Muscle of leg (tissue), 11 donors: ENCODE data around the gene GABRG3. TPM values are rescaled to one million over a fixed set of nuclear protein-coding genes. Genes with fewer than 3 reads are reported as not detected.

Source experiments
- DNase-seq: peaks from one replicate; pipeline ENCODE4 v3.0.0; 2013
- H3K27ac ChIP-seq: one replicate; pipeline ENCODE4 v1.5.1; 2013; ENCODE audit warnings: mild to moderate bottlenecking, low read length, control low read depth
- H3K27me3 ChIP-seq: one replicate; pipeline ENCODE4 v1.6.1; 2013; ENCODE audit warnings: low read length; ENCODE audit not compliant: control insufficient read depth, insufficient read depth
- H3K36me3 ChIP-seq: one replicate; pipeline ENCODE4 v1.6.1; 2013; ENCODE audit warnings: low read length; ENCODE audit not compliant: control insufficient read depth, insufficient read depth
- H3K4me1 ChIP-seq: one replicate; pipeline ENCODE4 v1.6.1; 2013; ENCODE audit warnings: low read length; ENCODE audit not compliant: control insufficient read depth, insufficient read depth
- H3K4me3 ChIP-seq: one replicate; pipeline ENCODE4 v1.5.1; 2013; ENCODE audit warnings: low read length, control low read depth
- H3K9me3 ChIP-seq: replicated peaks from 2 replicates; pipeline ENCODE4 v1.6.1; 2013; ENCODE audit warnings: low read depth, low read length; ENCODE audit not compliant: control insufficient read depth
- WGBS: methylation state at CpG from one replicate; pipeline ENCODE4 v1.1.5; 2013; ENCODE audit warnings: missing lambda C conversion rate; ENCODE audit not compliant: insufficient coverage; 5-methylcytosine and 5-hydroxymethylcytosine counted together
- polyA plus RNA-seq, 8 donors: library from polyadenylated mRNA; unstranded; fragments of 120-200 nt; gene quantifications; one replicate each; pipeline versions ENCODE4 v1.2.1 to v1.2.3, GENCODE V29; 2013; ENCODE audit warnings: inconsistent platforms in 1 of 8, low replicate concordance in 1 of 8; ENCODE audit not compliant: insufficient read length in 8 of 8, insufficient read depth in 1 of 8
- total RNA-seq: library from RNA; stranded (reverse); fragments of 120-200 nt; gene quantifications from one replicate; pipeline ENCODE4 v1.2.4, GENCODE V29; 2013

The GABRG3 gene
- total and polyA plus RNA-seq, 9 donors: 0.11 to 0.69 (median 0.34) TPM; not detected in 1

- Histone ChIP-seq H3K27me3 (no peaks in the 10 kb centered on the region), H3K4me3 (no peak overlapping the region), H3K4me1 (no peaks in the 10 kb centered on the region), H3K9me3 (peaks cover 3% of the 10 kb centered on the region), H3K27ac (no peak overlapping the region), H3K36me3 (no peaks in the 10 kb centered on the region)
- no peak for DNase-seq
- WGBS: no CpG with 5 or more reads among the region's 6 CpGs
Observed at GRCh38 chr15:27396996-27397395, 426.0 kb downstream of the GABRG3 start.

DNA sequence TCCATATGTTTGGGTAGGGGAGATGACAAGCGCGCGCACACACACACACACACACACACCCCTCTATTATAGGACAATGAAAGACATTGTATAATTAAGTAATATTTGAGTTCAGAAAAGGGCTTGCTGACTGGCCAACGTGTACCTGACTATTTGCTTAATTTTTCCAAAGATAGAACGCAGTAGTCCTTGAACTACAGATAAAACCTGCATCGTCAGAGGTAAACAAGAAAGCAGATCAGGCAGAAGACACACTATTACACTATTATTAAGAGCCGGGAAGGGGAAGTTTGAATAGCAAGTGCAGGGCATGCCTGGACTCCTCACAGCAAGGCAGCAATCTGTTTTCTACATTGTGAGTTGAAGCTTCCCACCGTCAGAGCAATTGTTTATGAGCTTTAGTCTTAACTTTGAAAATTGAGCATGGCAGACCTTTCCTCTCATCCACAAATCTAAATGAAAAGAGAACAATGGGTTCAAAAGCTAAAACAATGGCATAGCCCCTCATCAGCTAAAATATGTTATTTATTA lies 427.7 kb downstream of the GABRG3 start:
- Histone ChIP-seq H3K4me1 (no peaks in the 10 kb centered on the region), H3K36me3 (no peaks in the 10 kb centered on the region), H3K27ac (no peak overlapping the region), H3K4me3 (no peak overlapping the region), H3K27me3 (no peaks in the 10 kb centered on the region), H3K9me3 (peaks cover 2% of the 10 kb centered on the region)
- DNase-seq: no peak
- WGBS: no CpG with 5 or more reads among the region's 8 CpGs

DNA sequence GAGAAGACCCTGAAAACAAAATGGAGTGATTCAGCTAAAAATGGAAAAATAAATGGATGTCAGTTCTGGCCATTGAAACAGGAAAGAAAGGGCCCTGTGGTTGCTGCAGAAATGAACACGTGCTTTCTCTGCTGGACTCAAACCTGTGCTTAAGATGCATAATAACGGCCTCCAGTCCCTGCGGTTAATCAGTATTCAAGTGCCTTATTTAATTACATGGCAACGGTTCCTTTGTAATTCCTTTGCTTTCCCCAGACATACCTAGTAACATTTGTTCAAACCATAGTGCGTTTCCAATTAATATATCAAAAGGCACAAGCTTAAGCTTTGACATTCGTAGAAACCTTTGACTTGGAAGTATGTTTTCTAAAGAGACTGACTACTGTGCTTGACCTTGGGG lies 428.3 kb downstream of the GABRG3 start:
- no peak overlapping the region for H3K4me3 ChIP-seq
- no peak overlapping the region for H3K27ac ChIP-seq
- H3K27me3 ChIP-seq: no peaks in the 10 kb centered on the region
- WGBS: 64% methylated on average over 4 of the region's 6 CpGs
- H3K36me3 ChIP-seq: no peaks in the 10 kb centered on the region
- no peaks in the 10 kb centered on the region for H3K4me1 ChIP-seq
- H3K9me3 ChIP-seq: no peaks in the 10 kb centered on the region
- no peak for DNase-seq

- no peaks in the 10 kb centered on the region for H3K36me3 ChIP-seq
- WGBS: no CpG with 5 or more reads among the region's 5 CpGs
- no peaks in the 10 kb centered on the region for H3K4me1 ChIP-seq
- no peaks in the 10 kb centered on the region for H3K9me3 ChIP-seq
- H3K27me3 ChIP-seq: no peaks in the 10 kb centered on the region
- peak; percentile 82 for DNase-seq
- H3K27ac ChIP-seq: no peak overlapping the region
- H3K4me3 ChIP-seq: no peak overlapping the region
Observed at GRCh38 chr15:27401471-27401870, 430.5 kb downstream of the GABRG3 start.

- H3K4me1 ChIP-seq: no peaks in the 10 kb centered on the region
- 72% methylated on average over 4 of the region's 5 CpGs for WGBS
- no peak for DNase-seq
- H3K27me3 ChIP-seq: no peaks in the 10 kb centered on the region
- no peaks in the 10 kb centered on the region for H3K36me3 ChIP-seq
- no peaks in the 10 kb centered on the region for H3K9me3 ChIP-seq
- H3K4me3 ChIP-seq: no peak overlapping the region
- H3K27ac ChIP-seq: no peak overlapping the region
Observed at GRCh38 chr15:27408428-27408827, 437.4 kb downstream of the GABRG3 start.

DNA sequence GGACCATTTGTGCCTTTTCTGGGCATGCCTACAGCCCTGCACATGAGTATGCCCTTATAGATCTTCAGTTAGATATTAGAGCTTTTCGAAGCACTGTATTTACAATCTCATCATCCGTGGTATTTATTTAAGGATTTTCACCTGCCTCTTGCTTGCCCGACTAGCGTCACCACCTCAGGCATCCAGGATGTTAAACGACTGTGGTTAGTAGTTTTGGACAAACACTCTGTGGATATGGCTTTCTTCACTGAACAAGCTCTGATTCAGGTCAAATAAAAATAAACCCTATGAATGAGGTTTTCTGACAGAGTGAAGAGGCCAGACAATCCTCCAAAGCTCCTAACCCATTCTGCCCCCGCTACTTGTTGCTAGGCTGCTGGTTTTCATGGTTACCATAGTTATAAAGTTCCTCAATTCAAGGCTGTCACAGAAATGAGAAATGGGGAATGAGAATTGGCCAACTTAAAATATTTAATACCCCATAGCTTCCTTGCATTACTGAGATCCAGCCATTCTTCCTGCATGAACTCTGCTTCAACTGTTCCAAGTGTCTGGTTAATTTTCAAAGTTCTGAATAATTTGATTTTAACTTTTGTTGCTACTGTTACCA lies 440.1 kb downstream of the GABRG3 start:
- H3K4me3 ChIP-seq: no peak overlapping the region
- no peaks in the 10 kb centered on the region for H3K36me3 ChIP-seq
- H3K9me3 ChIP-seq: no peaks in the 10 kb centered on the region
- no peaks in the 10 kb centered on the region for H3K4me1 ChIP-seq
- no peak overlapping the region for H3K27ac ChIP-seq
- H3K27me3 ChIP-seq: no peaks in the 10 kb centered on the region
- no peak for DNase-seq
- no CpG with 5 or more reads among the region's 6 CpGs for WGBS

- Histone ChIP-seq H3K27ac (no peak overlapping the region), H3K36me3 (no peaks in the 10 kb centered on the region), H3K27me3 (no peaks in the 10 kb centered on the region), H3K9me3 (no peaks in the 10 kb centered on the region), H3K4me3 (no peak overlapping the region), H3K4me1 (no peaks in the 10 kb centered on the region)
- WGBS: no CpG with 5 or more reads among the region's 6 CpGs
- no peak for DNase-seq
Observed at GRCh38 chr15:27412415-27412814, 441.4 kb downstream of the GABRG3 start.

DNA sequence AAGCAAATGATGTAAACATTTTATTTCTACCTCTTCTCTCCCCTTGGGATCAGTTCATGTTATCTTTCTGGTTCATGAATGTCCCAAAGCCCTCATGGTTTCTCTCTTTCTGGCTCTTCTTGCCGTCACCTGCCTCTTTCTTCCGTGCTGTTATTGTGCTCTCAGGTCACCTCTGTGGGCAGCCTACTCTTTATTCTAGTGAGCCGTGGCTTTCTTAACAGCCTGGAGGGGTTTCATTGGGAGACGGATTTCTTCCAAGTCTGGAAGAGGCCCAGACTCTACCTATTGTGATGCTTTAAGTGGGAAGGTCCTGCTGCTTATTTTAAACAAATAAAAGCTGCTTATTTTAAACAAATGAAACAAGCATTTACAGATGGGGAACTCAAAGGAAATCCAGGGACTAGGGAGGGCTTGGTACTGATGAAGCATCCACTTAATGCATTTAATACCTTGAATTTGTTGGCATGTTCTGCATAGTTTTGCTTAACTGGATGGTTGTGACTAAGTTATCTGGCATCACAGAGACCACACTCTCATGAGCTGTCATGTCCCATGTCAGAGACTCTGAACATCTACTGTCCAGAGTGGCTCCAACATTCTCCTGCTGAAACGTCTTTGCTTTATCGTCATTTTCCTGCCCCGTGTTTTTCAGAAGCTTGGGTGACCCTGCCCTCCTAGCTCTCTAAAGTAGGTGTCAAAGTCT lies 443.3 kb downstream of the GABRG3 start:
- 83% methylated on average over 1 of the region's 7 CpGs for WGBS
- Histone ChIP-seq H3K36me3 (no peaks in the 10 kb centered on the region), H3K9me3 (no peaks in the 10 kb centered on the region), H3K4me1 (no peaks in the 10 kb centered on the region), H3K27ac (no peak overlapping the region), H3K27me3 (no peaks in the 10 kb centered on the region), H3K4me3 (no peak overlapping the region)
- no peak for DNase-seq

DNA sequence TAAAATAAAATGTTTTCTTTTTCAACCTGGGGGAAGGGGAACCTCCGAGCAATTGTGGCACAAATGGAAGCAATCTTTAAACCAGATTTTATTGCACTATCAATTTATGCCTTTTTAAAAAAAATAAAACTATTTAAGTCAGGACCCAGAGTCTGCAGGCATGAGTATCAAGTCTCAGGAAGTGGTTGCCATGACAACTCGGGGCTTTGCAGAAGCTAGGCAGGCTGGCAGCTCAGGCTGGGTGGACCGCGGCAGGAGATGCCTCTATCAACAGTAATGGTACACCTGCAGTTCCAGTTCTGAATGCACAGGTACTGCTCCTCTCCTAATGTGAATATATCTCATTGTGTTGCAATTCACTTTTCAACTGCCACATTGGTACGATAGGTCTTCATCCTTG lies 447.7 kb downstream of the GABRG3 start:
- peak; percentile 22 for DNase-seq

GRCh38 chr15:27422997-27423396 lies 452.0 kb downstream of the GABRG3 start:
- H3K27ac ChIP-seq: no peak overlapping the region
- H3K4me1 ChIP-seq: no peaks in the 10 kb centered on the region
- no peak overlapping the region for H3K4me3 ChIP-seq
- no peaks in the 10 kb centered on the region for H3K27me3 ChIP-seq
- no peaks in the 10 kb centered on the region for H3K36me3 ChIP-seq
- H3K9me3 ChIP-seq: no peaks in the 10 kb centered on the region
- no peak for DNase-seq

More for the DNA sequence above, 447.7 kb downstream of the GABRG3 start:
- Histone ChIP-seq H3K36me3 (no peaks in the 10 kb centered on the region), H3K27ac (no peak overlapping the region), H3K4me1 (no peaks in the 10 kb centered on the region), H3K27me3 (no peaks in the 10 kb centered on the region), H3K9me3 (no peaks in the 10 kb centered on the region), H3K4me3 (no peak overlapping the region)
- 43% methylated on average over 2 of the region's 5 CpGs for WGBS
